ENCODE results near the gene MACIR.

GRCh38 chr5:103308774-103309173, 50.2 kb downstream of the MACIR start:
- TF ChIP-seq, protein P1, sequence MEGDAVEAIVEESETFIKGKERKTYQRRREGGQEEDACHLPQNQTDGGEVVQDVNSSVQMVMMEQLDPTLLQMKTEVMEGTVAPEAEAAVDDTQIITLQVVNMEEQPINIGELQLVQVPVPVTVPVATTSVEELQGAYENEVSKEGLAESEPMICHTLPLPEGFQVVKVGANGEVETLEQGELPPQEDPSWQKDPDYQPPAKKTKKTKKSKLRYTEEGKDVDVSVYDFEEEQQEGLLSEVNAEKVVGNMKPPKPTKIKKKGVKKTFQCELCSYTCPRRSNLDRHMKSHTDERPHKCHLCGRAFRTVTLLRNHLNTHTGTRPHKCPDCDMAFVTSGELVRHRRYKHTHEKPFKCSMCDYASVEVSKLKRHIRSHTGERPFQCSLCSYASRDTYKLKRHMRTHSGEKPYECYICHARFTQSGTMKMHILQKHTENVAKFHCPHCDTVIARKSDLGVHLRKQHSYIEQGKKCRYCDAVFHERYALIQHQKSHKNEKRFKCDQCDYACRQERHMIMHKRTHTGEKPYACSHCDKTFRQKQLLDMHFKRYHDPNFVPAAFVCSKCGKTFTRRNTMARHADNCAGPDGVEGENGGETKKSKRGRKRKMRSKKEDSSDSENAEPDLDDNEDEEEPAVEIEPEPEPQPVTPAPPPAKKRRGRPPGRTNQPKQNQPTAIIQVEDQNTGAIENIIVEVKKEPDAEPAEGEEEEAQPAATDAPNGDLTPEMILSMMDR (IDR thresholded peaks at IDR 0.05), result no peak
- no peak for TF ChIP-seq POLR2A (IDR thresholded peaks at IDR 0.05)
